KMS-11 (cell line): ENCODE measurements around the gene DHX8.
A peak's percentile ranks its signal among the peaks of the same experiment; 100 is the strongest.

Source experiments
- H2AFZ ChIP-seq: fragments of 200-600 bp; sonication (generic); 2 replicates; pipeline ENCODE4 v1.6.1; 2016; ENCODE audit warnings: antibody characterized with exemption, mixed run types, low read depth
- H3K27ac ChIP-seq: fragments of 200-600 bp; sonication (generic); 2 replicates; pipeline ENCODE4 v1.6.1; 2016; ENCODE audit warnings: mild to moderate bottlenecking, mixed run types
- H3K27me3 ChIP-seq: fragments of 200-600 bp; sonication (generic); 2 replicates; pipeline ENCODE4 v1.6.1; 2017; ENCODE audit warnings: mild to moderate bottlenecking, low read depth, mixed run types, moderate library complexity; ENCODE audit not compliant: insufficient read depth
- H3K36me3 ChIP-seq: fragments of 200-600 bp; sonication (generic); 2 replicates; pipeline ENCODE4 v1.6.1; 2017; ENCODE audit warnings: mild to moderate bottlenecking, mixed run types; ENCODE audit not compliant: insufficient read depth
- H3K4me1 ChIP-seq: fragments of 200-600 bp; sonication (generic); 2 replicates; pipeline ENCODE4 v1.6.1; 2016; ENCODE audit warnings: mild to moderate bottlenecking, low read depth, mixed run types; ENCODE audit not compliant: poor library complexity, severe bottlenecking
- H3K4me2 ChIP-seq: fragments of 200-600 bp; sonication (generic); 2 replicates; pipeline ENCODE4 v1.7.0; 2016; ENCODE audit warnings: mild to moderate bottlenecking, mixed run types
- H3K4me3 ChIP-seq: fragments of 200-600 bp; sonication (generic); IDR thresholded peaks from 2 replicates; pipeline ENCODE4 v1.6.1; 2017; ENCODE audit warnings: low read depth, low read length, mixed read lengths; ENCODE audit not compliant: insufficient read depth
- H3K79me2 ChIP-seq: fragments of 200-600 bp; sonication (generic); 2 replicates; pipeline ENCODE4 v1.6.1; 2016; ENCODE audit warnings: low read depth, mixed run types; ENCODE audit not compliant: insufficient read depth
- H3K9ac ChIP-seq: fragments of 200-600 bp; sonication (generic); 2 replicates; pipeline ENCODE4 v1.6.1; 2016; ENCODE audit warnings: mild to moderate bottlenecking, mixed run types
- H4K20me1 ChIP-seq: fragments of 200-600 bp; sonication (generic); 2 replicates; pipeline ENCODE4 v1.6.1; 2016; ENCODE audit warnings: mild to moderate bottlenecking, mixed run types; ENCODE audit not compliant: insufficient read depth
- TF ChIP-seq, protein P1 (sequence below): fragments of 200-600 bp; sonication (generic); conservative IDR thresholded peaks from 2 replicates; pipeline ENCODE4 v1.6.1; 2017; ENCODE audit warnings: low read depth, mild to moderate bottlenecking, antibody characterized with exemption, low read length, moderate library complexity, mixed read lengths

Gene DHX8

DNA sequence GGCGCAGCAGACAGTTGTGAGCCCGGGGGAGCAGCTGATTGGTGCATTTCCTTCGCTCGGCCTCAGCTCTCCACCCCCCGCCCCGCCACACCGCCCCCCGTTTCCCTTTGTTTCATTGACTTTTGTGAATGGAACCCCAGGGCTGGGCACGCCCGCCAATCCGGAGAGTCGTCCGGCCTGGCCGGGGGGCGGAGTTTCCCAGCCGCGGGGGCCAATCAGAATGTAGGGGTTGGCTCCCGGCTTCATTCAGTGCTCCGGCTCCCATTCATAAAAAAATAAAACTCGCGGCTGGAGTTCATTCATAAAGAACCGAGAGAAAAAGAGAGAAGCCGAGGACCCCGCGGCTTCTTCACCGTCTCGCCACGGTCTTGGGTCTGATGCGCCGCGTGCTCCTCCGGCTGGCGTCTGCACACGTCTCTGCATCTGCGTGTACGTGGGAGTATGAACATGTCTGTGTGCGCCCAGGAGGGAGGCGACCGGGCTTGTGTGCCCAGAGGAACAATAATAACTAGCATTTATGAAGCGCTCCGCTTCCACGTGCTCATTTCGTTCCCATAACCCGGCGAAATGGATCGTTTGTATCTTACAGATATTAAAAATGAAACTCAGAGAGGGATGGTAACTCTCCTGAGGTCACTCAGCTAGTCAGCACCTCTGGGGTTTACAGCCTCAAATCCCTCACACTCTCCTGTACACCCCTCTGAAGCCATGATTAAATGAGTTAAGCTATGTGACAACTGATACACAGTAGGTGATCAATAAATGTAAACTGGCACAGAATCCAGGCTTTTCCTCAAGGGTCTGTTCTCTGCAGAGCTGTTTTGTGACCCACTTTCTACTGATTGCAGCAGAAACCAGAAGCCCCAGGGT, 62.8 kb downstream of the DHX8 start, which contains the start of gene ETV4:
ETV4 (minus strand) TSS at position 22 of the 870 bp plus-strand sequence. CDS start 723 bp downstream, outside the sequence.
- Histone ChIP-seq H4K20me1 (no peaks in the 10 kb centered on the region), H3K4me3 (no peak within 1 kb of the TSS), H2AFZ (peak within 1 kb of the TSS; percentile 92), H3K4me2 (peak within 1 kb of the TSS; percentile 89), H3K27me3 (no peaks in the 10 kb centered on the region; the same call in 1 of the 2 replicates), H3K79me2 (no peaks in the 10 kb centered on the region; the same call in 1 of the 2 replicates), H3K36me3 (no peaks in the 10 kb centered on the region), H3K4me1 (peaks cover 13% of the 10 kb centered on the region), H3K9ac (peak within 1 kb of the TSS; percentile 69), H3K27ac (peak within 1 kb of the TSS; percentile 42)
- TF ChIP-seq, protein P1, sequence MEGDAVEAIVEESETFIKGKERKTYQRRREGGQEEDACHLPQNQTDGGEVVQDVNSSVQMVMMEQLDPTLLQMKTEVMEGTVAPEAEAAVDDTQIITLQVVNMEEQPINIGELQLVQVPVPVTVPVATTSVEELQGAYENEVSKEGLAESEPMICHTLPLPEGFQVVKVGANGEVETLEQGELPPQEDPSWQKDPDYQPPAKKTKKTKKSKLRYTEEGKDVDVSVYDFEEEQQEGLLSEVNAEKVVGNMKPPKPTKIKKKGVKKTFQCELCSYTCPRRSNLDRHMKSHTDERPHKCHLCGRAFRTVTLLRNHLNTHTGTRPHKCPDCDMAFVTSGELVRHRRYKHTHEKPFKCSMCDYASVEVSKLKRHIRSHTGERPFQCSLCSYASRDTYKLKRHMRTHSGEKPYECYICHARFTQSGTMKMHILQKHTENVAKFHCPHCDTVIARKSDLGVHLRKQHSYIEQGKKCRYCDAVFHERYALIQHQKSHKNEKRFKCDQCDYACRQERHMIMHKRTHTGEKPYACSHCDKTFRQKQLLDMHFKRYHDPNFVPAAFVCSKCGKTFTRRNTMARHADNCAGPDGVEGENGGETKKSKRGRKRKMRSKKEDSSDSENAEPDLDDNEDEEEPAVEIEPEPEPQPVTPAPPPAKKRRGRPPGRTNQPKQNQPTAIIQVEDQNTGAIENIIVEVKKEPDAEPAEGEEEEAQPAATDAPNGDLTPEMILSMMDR: no peak

DNA sequence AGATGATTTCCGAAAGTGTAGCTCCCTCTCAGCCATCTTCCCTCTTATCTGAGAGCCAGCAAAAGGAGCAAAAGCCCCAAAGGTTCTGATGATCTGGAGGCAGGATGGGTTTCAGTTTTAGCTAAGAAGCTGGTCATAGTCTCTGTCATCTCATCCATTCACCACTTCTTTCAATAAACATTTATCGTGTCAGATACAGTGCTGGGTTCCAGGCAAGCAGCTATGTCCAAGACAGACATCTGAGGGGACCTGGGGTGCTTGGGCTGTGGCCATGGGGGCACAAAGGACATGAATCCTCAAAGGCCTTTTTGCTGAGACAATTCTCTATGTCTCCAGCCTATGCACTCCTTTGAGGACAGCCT, 63.4 kb downstream of the DHX8 start:
- peaks cover 13% of the 10 kb centered on the region for H3K4me1 ChIP-seq
- no peaks in the 10 kb centered on the region for H4K20me1 ChIP-seq
- peak overlapping the region; percentile 89 for H3K4me2 ChIP-seq
- no peaks in the 10 kb centered on the region; the same call in 1 of the 2 replicates for H3K27me3 ChIP-seq
- H3K36me3 ChIP-seq: no peaks in the 10 kb centered on the region
- no peak overlapping the region for H3K27ac ChIP-seq
- H3K79me2 ChIP-seq: no peaks in the 10 kb centered on the region; the same call in 1 of the 2 replicates
- TF ChIP-seq, protein P1: no peak
- H3K4me3 ChIP-seq: no peak overlapping the region
- peak overlapping the region; percentile 69; the same call in 1 of the 2 replicates for H3K9ac ChIP-seq
- H2AFZ ChIP-seq: peak overlapping the region; percentile 92; the same call in 1 of the 2 replicates

DNA sequence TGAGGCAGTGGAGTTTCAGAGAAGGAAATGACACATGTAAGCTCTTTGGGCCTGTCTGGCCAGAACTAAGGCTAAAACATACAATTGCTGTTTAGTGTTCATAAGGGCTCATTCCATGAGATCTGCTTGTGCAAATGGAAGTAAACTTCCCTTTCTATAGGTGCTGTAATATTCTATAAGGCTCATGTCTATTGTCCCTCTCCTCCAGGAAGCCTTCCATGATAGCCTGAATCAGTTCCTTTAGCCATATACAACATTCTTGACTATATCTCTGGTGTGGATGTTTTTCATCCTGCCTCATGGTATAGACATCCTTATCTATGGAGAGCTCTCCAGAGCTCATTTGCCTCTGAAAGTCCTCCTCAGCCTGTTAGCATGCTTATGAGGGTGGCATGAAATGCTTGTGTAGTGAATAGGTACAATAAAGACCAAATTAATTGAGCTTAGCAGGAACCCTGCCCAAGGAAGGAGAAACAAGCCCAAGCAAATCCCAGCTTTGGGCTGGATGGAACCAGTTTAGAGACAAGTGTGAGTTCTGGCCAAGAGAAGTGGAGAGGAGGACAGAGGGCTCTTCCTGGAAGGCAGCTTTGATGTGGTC, 64.0 kb downstream of the DHX8 start:
- Histone ChIP-seq H2AFZ (no peak overlapping the region), H4K20me1 (no peaks in the 10 kb centered on the region), H3K36me3 (no peaks in the 10 kb centered on the region), H3K4me1 (peaks cover 13% of the 10 kb centered on the region), H3K27ac (no peak overlapping the region), H3K79me2 (no peaks in the 10 kb centered on the region; the same call in 1 of the 2 replicates), H3K4me2 (no peak overlapping the region), H3K4me3 (no peak overlapping the region), H3K9ac (no peak overlapping the region), H3K27me3 (no peaks in the 10 kb centered on the region; the same call in 1 of the 2 replicates)
- TF ChIP-seq, protein P1: no peak

DNA sequence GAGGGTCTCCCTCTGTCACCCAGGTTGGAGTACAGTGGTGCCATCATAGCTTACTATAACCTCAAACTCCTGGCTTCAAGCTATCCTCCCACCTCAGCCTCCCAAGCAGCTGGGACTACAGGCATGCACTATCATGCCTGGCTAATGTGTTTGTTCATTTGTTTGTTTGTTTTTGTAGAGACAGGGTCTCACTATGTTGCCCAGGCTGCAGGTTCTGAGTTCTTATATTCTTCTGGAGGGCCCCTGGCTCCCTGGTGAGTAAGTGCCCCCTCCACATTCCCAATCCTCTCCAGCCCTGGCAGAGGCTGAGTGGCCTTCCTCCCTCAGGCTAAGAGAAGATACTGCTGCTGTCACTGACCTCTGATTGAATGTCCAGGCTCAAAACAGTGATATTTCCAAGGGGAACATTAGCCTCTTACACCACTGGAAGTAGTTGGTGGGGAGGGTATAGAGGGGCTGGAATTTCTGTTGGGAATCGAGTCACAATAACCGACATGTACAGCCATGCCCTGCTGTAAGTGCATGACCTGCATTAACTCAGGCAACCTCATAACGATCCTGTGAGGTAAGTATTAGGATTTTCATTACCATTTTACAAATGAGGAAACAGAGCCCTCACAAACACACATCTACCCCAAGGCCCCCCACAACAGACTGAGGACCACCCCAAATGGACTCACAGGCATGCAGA, 65.1 kb downstream of the DHX8 start:
- H3K79me2 ChIP-seq: no peaks in the 10 kb centered on the region; the same call in 1 of the 2 replicates
- H3K9ac ChIP-seq: no peak overlapping the region
- H3K4me2 ChIP-seq: no peak overlapping the region
- no peaks in the 10 kb centered on the region; the same call in 1 of the 2 replicates for H3K27me3 ChIP-seq
- no peak overlapping the region for H3K4me3 ChIP-seq
- no peak overlapping the region for H2AFZ ChIP-seq
- H3K4me1 ChIP-seq: peaks cover 13% of the 10 kb centered on the region
- no peaks in the 10 kb centered on the region for H4K20me1 ChIP-seq
- TF ChIP-seq, protein P1: no peak
- H3K27ac ChIP-seq: no peak overlapping the region
- H3K36me3 ChIP-seq: no peaks in the 10 kb centered on the region
